GM11168 (cell line): ENCODE measurements around the gene AKAP13.
"Not testable (repeated sequence)": the region's sequence is repeated elsewhere in the genome, so short reads cannot be mapped to it uniquely, and the experiment has no call there.

ENCODE experiments used
- in situ Hi-C: fragments of 300-500 bp; cut with MboI; formaldehyde crosslinking; loops from one replicate; pipeline ENCODE4 v1.12.0; 2022; ENCODE audit warnings: low sequenced_read_pairs; ENCODE audit not compliant: unreplicated experiment

The AKAP13 gene

DNA sequence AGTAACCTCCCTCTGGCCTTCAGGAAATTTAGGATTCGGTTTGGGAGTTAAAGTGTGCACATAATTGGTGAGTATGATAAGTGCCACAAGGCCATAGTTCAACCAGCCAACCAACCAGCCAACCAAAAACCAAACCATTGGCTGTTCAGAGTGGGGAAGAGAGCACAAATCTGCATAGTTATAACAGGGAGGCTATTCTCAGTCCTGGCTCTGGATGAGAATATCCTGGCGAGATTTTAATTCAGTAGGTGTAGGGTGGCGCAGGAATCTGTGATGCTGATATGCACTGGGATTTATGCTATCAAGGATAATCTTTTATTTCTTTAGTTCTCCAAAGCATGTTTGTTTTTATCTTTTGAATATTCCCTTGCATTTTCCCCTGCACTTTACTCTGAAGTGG is 49.1 kb downstream of the AKAP13 start:
- in situ Hi-C loops: no loop called here

DNA sequence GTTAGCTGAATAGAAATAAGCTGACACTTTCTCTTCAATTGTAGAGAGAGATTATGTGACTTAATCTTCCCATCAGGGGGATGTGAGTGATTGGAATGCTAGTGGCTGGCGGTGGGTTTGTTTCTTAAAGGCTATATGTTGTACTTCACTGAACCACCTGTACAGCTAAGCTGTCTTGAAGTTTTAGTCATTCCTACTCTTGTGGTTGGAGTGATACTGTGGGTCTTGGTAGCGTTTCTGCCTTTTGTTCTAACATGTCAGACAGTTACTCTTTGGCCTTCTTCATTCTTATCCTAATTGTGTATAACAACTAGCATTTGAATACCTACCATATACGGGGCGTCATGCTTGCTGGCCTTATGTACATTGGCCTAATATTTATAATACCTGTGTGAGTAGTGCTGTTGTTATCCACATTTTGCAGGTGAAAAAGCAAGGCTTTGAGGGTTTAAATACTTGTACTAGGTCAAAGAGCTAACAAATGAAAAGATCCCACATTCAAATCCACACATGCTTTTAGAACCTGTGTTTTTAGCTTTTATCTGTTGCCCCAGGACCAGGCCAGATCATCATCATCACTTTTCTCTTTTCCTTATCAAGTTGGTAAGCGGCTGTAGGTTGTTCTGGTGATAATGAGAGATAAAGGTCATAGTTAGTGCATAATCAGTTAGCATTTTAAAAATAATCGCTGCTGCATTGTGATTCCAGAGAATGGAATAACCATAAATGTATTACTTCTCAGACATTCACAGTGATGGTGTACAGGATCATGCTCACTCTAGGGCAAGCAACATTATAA is 50.2 kb downstream of the AKAP13 start:
- in situ Hi-C loops: no loop called here

DNA sequence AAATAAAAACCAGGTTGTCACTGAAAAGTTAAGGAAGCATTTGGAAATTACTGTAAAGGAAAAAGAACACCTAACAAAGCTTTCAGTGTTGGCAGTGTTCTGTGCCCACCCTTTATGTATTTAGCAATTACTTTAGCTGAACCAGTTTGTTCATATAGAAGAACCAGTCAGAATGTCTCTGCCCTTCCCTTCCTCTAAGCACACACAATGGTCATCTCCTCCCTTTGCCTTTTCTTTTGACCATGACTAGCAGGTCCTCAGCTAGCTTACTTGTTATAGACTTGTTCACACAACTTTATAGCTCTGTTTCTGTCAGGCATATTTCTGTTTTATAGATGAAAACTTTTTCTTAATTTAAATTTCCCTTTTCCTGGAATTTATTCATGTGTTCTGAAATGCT is 59.6 kb downstream of the AKAP13 start:
- in situ Hi-C loops: no loop called here

DNA sequence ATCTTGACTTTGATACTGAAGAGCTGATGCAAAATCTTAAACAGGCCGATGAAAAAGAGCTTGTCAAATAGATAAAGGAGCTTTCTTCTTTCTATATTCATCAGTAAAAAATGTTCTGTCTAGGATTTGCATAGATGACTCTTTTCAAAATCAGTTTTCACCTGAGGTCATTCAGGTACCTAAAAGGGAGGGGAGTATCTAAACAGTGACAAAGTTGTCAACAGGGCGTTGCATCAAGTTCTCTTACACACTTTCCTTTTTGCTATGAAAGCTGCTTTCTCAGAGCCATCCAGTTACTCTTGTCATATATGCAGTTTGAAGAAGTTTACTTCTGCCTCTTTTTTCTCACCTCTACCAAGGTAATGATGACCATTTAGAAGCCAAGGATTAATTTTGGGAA is 60.0 kb downstream of the AKAP13 start:
- in situ Hi-C loops: no loop called here

DNA sequence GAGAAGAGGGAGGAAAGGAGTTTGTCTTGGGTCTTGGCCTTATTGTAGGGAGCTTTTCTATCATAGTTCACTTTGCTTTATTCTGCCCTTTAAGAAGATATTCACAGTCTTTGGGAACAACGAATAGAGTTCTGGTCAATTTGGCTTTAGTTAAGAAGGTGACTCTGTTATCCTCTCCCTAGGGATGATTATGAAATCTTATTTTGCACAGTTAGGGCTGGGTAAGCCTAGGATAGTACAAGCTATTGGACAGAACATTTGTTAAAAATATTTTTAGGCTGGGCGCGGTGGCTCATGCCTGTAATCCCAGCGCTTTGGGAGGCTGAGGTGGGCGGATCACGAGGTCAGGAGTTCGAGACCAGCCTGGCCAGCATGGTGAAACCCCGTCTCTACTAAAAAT is 61.5 kb downstream of the AKAP13 start:
- in situ Hi-C loops: not testable (repeated sequence)

DNA sequence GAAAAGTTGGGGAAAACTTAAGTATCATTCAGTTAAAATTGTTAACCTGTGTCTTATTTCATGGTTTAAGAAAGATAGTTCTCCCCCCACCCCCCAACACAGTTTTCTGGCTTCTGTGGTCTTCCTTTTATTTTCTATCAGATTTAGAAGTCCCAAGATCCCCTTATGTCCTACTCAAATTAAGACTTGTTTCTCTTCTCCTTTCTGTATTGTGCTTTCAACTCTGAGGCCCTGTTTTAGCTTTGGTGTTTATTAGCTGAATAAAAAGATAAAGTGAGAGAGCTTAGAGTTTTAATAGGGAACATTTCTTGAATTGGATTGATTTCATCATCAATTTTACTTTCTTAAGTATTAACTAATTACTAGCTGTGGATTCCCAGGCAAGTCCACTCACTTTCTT is 62.6 kb downstream of the AKAP13 start:
- in situ Hi-C loops: no loop called here

DNA sequence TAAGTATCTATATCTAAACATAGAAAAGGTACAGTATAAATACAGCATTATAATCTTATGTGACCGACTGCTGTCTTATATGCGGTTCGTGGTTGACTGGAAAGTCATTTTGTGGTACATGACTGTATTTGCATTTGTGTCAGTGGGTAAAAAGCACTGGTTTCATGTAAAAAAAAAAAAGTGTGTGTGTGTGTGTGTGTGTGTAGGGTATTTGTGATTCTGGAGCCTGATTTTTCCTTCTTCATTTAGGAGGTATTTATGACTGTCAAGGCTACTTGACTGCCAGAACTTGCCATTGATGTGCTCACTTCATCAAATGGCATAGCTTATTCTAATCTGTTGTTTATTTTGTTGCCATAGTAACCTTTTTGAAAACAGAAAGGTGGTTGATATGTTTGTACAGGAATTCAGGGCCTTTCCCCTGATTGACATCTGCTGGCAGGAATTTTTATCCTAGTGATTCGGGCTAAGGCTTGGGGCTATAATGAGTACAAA is 63.2 kb downstream of the AKAP13 start:
- in situ Hi-C loops: no loop called here

DNA sequence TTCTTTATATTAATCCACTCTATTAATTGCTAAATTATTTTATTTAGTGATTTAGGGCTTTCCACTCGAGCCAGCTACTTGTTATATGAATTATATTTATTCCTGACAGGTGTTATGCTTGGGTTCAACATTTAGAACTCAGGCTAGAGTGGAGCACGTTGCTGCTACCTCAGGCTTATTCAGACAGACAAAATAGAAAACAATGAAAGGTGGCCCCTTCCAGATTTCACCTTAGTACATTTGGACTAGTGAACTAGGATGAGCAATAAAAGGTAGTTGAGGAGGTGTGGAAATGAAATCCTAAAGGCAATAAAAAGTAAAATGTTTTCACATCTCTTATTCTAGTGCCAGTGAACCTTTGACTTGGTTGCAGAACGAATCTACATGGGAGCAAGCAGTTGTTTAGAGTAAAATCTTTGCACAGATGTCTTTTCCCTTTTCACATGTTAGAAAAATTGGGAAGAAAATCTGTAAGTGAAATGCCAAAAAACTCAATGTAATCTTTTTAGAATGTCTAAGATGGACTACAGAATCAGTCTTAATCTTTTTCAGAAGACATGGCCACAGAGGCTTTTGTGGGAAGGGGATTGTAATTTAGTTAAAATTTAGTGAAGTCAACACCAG is 63.8 kb downstream of the AKAP13 start:
- in situ Hi-C loops: no loop called here

DNA sequence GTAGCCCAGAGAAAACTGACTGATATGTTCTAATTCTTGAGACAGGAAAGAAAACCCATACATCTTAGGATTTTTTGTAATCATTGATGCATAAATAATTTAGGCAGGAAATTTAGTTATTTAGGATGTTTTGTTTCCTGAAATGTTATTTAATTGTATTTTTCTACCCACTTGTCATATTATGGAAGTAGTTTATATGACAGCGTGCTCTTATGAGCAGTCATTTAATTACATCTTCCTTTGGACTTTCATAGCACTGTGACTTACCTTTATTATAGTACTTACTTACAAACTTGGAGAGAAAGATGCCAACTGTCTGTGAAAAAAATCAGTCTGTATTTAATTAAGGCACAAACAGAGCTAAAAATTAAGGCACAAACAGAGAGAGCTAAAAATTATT is 65.0 kb downstream of the AKAP13 start:
- in situ Hi-C loops: no loop called here

DNA sequence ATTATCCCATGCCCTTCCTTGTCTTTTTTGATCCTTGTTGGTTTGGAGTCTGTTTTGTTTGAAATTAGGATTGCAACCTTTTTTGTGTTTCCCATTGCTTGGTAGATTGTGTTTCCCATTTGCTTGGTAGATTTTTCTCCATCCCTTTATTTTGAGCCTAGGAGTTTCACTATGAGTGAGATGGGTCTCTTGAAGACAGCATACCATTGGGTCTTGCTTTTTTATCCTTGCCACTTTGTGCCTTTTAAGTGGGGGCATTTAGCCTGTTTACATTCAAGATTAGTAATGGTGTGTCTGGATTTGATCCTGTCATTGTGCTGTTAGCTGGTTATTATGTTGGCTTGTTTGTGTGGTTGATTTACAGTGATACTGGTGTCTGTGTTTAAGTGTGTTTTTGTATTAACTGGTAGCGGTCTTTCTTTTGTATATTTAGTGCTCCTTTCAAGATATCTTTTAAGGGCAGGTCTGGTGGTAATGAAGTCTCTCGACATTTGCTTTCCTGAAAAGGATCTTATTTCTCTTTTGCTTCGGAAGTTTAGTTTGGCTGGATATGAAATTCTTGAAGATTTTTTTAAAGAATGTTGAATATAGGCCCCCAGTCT is 70.8 kb downstream of the AKAP13 start:
- in situ Hi-C loops: no loop called here

DNA sequence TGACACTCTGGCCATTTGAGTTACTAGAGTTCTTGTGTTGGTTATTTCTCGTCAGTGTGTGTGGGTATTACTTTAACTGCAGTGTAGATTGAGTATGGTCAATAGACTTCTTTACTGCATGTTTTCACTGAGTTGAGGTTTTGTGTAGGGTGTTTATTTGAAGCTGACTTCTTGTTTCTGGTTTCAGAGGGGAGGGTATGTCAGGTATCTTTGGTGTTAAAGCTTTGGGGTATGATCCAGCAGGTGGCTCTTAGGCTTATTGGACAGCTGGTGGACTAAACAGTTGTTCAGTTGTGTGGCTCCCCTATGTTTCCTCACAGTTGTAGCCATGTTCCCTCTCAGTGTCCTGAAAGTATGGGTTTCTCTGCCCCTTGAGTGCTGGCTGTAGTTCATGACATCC is 72.0 kb downstream of the AKAP13 start:
- in situ Hi-C loops: no loop called here

DNA sequence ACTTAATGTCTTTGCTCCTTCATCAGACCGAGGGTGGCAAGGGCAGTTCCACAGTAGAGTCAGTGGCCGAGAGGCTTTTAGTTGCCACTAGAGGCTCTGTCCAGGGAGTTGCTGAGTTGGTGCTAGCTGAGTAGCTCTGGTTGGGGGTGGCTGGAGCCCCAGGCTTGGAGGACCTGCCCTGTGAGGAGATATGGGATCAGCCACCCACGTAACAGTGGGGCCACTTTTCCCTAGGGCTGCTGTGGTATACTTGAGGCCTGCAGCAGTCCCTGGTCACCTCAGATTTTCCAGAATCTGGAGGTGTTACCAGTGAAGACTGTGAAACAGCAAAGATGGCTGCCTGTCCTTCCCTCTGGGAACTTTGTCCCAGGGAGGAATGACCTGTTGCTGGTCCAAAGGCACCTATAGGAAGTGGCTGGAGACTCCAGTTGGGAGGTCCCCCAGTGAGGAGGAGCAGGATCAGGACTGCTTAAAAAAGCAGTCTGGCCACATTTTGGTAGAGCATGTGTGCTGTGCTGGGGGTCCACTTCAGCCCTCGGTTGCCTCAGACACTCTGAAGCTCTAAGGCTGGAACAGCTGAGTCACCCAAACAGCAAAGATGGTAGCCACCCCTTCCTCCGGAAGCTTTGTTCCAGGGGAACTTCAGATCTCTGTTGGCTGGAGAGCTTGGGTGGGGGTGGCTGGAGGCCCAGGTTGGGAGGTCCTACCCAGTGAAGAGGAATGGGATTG is 72.9 kb downstream of the AKAP13 start:
- in situ Hi-C loops: no loop called here

DNA sequence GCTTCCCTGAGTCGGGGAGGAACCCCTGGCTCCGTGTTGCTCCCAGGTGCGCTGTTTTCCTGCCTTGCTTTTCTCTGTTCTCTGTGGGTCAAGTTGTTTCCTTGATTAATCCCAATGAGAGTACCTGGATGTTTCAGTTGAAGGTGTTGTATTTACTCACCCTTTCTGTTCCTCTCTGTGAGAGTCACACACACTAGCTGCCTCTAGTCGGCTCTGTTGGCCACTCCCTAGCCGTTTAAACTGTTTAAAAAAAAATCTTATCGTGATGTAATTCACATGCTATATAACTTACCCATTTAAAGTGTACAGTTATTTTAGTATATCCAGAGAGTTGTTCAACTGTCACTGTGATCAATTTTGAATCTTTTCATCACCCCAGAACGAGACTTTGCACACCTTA is 74.0 kb downstream of the AKAP13 start:
- in situ Hi-C loops: no loop called here

DNA sequence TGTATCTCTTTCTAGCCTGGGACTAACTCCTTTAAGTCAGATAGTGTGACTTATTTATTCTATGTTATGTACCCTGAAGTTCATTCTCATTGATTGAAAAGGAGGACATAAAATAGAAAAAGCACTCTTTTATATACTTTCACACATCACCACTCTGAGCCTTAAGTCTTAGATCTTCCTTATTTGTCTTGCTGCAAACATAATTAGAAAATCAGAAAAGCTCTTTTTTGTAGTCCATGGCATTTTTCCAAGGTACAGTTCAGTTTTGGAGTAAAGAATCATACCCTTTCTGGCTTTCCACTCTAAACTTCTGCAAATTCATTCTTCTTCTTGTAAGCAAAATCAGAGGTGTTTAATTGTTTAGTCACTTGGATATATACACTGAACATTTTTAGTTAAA is 75.5 kb downstream of the AKAP13 start:
- in situ Hi-C loops: no loop called here

DNA sequence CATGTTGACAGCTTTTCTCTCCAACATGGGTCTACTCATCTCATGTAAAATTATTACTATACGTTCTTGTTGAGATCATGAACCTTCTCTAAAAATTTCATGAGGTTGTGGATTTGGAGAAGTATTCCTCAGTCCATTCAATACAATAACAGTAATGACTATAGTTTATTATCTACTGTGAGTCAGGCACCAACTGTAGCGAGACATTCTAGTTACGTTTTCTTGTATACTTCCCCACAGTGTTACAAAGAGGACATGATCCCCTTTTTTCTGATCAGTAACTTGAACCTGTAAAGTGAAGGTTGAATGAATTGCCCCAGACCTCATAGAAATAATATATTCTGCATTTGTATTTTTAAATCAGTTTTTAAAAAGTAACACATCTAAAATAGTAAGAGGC is 76.4 kb downstream of the AKAP13 start:
- in situ Hi-C loops: no loop called here

DNA sequence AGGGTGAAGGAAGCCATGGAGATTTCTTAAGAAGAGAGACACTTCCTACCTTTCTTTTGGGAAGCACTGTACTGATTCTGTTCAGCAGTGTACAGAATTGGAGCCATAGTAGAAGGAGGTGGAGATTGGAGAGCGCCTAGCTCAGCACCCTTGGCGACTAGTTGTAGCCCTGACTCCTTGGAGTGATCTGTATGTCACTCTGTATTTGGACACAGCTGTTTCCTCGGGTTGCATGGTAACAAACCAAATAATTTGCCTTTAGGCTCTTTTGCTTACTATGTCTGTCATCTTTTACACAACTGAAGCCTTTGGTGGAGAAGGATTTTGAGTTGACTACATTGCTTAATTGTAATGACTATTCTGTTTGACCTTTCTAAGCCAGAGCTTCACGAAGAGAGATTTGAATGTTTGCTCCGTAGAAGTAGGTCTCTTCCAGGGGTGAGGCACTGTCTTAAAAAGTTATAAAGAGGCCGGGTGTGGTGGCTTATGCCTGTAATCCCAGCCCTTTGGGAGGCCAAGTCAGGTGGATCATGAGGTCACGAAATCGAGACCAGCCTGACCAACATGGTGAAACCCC is 77.1 kb downstream of the AKAP13 start:
- in situ Hi-C loops: no loop called here

DNA sequence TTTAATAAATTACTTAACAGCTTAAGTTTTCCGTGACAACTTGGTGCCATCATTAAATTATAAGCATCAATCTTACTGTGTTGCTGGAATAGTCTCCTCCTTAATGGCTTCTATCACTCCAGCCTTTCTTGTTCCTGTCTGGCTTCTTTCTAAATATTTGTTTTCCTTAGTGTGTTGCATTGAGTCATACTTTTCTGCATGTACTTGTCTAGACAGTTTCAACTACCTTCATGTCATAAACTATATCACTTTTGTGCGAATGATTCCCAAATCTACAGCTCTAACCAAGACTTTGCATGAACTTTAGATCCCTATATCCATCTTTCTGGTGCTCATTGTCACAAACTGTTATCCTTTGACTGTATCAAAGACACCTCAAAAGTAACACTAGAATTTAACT is 78.4 kb downstream of the AKAP13 start:
- in situ Hi-C loops: no loop called here

DNA sequence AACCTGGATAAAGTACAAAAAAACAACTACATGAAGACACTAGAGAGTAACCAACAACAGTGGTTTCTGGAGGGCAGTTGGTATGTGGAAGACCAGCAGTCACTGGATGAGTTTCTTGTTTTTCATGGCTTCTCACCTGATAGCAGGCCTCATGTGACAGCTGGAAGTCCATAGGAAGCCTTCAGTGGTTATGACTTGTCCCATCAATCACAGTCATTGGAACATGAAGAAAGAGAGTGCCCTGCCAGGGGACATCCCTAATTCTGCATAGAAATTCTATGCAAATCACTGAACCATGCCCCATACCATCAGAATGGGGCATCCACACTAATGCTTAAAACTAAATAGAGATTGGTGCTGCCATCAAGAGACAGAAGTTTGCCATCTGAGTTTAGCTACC is 81.6 kb downstream of the AKAP13 start:
- in situ Hi-C loops: no loop called here

DNA sequence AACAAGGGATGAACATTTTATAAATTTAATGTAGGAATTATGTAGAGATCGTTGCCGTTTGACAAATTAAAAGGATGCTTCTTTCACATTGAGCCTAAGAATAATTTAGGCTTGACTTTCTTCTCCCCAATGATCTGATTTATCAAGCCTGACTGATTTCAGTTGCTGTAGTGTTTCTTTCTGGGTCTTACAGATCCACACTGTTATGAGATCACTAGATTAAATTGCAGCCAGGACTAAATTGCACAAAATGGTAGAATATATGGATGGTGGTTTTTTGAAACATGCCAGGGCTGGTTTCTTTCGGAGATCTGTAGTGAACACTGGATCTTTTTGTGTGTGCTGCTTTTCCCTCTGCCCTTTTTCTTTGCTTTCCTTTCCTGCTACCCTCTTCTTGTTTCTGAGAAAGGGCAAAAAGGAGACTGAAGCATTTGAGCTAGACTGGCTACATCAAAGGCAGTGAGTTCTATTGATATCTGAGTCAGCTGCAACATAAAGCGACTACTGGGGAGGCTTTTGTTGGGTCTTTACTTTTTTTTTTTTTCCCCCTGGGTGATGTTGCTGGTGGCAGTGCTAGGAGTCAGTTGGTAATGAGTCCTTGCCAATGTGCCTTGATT is 83.0 kb downstream of the AKAP13 start:
- in situ Hi-C loops: no loop called here

DNA sequence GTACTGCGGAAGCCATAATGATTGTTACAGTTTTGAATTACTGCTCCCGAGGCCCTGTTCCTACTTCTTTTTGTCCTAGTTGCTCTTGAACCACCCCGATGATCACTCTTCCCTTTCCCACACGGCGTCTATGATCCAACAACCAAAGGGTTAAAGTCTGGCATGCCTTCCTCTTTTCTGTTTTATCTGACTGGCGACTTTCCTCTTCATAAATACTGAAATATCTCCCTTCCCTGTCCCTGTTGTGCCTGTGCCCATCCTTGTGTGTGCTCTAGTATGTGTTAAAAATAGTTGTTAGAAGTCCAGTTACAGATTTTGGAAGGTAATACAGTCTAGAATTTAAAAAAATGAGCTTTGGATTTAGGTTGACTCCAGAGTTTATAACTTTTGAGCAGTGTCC is 83.6 kb downstream of the AKAP13 start:
- in situ Hi-C loops: no loop called here
